Fibroblast of skin of left biceps (primary cell): ENCODE results near the gene NHERF1.
A peak's percentile ranks its signal among the peaks of the same experiment; 100 is the strongest.

Experiments used
- DNase-seq, 2 experiments: peaks; one replicate each; pipeline ENCODE4 v3.0.0-alpha.2; 2013; ENCODE audit warnings: low read depth in 2 of 2

The NHERF1 gene

DNA sequence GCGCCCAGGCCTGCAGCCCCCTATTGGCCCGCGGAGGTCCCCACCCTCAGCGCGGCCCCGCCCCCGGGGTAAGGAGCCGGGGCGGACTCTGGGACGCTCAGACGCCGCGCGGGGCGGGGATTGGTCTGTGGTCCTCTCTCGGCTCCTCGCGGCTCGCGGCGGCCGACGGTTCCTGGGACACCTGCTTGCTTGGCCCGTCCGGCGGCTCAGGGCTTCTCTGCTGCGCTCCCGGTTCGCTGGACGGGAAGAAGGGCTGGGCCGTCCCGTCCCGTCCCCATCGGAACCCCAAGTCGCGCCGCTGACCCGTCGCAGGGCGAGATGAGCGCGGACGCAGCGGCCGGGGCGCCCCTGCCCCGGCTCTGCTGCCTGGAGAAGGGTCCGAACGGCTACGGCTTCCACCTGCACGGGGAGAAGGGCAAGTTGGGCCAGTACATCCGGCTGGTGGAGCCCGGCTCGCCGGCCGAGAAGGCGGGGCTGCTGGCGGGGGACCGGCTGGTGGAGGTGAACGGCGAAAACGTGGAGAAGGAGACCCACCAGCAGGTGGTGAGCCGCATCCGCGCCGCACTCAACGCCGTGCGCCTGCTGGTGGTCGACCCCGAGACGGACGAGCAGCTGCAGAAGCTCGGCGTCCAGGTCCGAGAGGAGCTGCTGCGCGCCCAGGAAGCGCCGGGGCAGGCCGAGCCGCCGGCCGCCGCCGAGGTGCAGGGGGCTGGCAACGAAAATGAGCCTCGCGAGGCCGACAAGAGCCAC lies at the start of gene NHERF1:
NHERF1 (plus strand) TSS at position 100 of the 750 bp plus-strand sequence; CDS start at position 319, 219 bp downstream.
- DNase-seq = peak; percentile 57 to 66

DNA sequence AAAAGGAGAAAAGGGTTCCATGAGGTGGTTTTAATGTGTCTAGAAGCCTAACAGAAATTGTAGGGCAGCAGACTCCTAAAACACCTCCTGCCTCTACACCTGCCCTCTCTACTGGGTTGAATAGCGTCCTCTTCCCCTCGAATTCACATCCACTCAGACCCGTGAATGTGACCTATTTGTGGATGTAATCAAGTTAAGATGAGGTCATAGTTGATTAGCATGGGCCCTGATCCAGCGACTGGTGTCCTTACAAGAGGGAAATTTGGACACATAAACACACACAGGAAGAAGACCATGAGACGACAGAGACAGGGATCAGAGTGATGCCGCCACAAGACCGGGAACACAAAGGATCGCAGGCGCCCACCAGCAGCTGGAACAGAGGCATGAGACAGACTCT lies 49.2 kb upstream of the NHERF1 start:
- DNase-seq = no peak

DNA sequence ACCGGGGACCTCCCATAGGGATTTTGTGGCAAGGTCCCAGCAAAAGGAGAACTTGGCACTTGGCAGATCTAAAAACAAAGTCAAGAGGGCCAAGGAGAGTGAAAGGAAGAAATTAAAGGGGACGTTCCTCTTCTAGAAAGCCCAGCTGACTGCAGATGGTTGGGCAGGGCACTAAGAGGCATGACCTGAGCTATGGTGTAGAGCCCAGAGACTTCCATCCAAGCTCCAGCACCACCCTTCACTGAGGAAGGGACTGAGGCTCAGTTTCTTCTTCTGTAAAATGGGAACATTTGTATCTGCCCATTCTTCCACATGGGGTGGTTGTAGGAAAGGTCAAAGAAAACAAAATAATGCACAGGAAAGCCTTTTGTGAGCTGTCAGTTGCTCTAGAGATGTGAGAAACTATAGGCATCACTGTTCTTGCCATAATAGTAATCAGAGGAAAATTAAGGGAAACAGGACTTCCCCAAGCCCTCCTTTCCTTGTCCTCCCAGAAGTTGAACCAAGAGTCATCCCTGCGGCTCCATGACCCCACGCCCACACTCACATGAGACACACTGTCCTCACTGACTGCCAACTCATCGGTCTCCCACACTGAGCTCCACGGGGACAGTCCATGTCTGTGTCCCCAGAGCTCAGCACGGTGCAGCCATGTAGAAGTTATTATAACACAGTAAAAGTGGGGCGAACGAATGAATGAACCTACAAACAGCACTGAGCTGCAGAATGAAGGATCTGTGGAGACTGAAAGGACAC lies 46.1 kb upstream of the NHERF1 start:
- DNase-seq = no peak

DNA sequence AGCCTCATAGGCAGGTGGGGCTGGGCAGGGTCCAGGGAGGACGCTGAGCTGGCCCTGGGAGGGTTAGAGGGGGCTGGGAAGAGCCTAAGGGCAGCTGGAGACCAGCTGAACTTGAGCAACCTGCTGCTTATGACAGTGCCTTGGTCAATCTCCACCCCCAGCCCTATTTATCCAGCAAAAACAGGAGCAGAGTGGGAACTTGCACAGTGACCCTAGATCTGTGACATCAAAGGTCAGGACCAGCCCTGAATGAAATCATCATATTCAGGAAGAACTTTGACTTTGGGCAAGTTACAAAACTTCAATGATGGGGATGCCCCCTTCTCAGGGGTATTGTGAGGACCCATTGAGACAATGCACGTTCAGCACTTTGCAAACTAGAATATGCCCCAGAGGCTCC lies 45.1 kb upstream of the NHERF1 start:
- DNase-seq = no peak

DNA sequence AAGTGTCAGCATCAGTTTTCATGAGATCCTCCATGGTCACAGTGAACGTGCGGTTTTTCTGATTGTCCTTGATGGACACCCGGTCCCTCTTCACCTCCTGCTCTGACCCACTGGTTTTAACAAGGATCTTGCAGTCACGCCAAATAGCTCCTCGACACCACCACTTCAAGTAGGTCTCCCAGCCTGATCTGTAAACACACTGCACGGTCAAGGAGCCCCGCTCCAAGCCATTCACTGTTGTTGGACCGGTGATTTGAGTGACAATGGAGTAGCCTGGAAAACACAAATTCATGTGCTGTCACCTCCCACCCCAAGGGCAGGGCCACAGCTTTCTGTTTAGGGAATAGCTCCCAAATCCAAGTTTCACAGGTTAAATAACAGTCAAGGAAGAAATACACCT lies 43.9 kb upstream of the NHERF1 start:
- DNase-seq = no peak

DNA sequence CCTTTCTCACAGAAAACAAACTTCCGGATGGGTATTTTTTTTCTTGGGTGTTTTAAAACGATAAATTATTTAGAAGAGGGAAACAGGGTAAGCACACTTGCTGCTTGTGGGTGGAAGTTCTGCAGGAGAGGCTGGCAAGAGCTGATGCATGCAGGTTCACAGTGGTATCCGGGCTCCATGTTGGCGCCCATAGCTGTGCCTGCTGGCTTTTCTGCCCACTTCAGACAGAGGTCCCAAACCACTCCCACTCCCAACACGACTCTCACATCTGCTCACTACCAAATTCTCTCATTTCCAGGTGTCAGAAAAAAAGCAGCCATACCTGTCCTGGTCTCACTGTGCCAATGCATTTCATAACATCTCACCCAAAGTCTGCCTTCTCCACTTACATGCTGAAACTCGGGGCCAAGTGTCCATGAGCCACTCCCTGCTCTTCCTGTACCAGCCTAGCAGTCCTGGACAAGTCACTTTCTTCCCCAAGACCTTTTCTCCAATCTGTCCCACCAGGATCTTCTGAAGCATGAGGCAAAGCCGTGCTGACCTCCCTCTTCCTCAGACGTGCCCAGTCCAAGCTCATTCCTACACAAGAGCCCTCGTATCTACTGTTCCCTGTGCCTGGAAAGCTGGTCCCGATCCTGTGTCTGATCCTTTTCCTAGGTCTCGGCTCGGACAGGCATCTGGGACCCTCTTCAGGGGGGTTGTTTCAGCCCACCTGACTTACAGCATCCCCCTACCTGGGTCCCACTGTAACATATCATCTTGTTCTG lies 37.2 kb upstream of the NHERF1 start:
- no peak for DNase-seq

DNA sequence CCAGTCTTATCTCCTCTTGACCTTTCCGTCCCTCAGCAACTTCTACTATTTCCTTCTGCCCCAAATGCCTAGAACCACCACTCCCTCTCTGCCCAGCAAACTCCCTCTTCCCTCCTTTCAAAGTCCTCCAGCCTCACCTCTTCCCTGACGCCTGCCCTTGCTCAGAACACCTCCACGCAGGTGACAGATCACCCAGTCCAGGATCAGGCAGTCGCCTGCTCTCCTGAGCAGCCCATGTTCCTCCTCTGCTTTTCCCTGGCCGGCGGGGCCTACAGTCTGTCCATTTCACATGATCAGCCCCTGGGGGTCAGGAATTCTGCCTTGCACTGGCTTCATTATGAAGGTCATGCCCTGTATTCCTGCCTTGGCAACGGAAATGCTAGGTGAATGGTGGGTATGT lies 36.1 kb upstream of the NHERF1 start:
- no peak for DNase-seq

DNA sequence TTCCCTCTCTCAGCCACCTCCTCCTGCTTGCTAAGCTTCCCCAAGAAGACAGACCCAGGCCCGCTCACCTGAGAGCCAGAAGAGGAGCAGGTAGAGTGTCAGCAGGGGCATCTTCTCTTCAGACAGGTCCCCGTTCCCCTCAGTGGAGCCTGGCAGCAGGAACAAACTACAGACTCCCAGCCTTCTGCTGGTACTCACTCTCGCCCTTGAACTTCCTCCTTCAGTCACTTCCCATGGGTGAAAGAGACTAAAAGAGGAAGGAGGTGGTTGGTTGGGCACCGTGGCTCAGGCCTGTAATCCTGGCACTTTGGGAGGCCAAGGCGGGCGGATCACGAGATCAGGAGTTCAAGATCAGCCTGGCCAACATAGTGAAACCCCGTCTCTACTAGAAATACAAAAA lies 35.7 kb upstream of the NHERF1 start, which contains the start of gene CD300LF:
CD300LF (minus strand) TSS at position 168 of the 400 bp plus-strand sequence; CDS start at position 111, 57 bp downstream.
- DNase-seq = no peak

DNA sequence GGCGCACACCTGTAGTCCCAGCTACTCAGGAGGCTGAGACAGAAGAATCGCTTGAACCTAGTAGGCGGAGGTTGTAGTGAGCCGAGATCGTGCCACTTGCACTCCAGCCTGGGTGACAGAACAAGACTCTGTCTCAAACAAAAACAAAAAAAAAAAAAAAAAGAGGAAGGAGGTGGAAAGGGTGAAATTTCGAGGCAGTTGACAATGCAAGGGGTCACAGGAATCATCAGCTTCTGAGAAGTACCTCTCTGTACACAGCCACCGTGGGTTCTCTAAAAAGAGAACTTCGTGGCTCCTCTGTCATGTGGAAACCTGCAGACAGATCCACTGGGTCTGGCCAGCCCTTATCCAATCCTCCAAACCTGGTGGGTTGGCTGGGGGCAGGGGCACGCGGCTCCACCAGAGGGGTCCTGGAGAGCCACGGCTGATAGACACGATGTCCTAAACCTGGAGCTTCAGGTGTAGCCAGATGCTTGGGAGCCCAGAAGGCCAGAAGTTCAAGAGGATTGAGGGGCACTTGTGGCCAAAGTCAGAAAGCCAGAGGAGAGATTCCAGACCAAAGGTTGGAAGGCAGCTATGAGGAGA lies 35.2 kb upstream of the NHERF1 start:
- no peak for DNase-seq

DNA sequence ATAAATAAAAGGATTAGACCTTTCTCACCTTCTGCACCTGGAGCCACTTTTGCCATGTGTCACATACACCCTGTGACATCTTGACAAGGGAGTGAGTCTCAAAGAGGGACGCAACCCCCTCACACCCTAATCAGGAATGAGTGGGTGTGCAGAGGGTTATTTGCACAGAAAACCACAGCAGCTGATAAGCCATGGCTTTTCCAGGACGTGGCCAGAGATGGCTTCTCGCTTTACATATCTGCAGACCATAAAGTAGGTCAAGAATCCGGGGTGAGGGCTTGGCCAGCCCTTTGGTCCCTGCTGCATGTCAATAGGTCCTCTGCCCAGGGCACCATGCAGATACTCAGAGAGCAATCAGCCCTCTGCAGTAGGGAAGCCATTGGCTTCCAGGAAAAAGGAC lies 33.3 kb upstream of the NHERF1 start:
- DNase-seq = no peak

DNA sequence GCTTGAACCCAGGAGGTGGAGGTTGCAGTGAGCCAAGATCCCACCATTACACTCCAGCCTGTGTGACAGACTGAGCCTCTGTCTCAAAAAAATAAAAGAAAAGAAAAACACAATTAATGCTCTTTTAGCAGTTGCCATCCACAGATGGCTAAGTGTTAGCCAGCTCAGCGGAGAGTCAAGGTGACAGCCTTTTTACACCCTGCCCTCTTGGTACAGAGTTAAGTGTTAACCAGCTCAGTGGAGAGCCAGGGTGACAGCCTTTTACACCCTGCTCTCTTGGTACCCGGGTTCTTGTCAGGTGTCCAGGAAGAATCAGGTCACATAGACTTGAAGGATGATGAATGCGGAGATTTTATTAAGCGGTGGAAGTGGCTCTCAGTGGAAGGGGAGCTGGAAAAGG lies 27.9 kb upstream of the NHERF1 start:
- no peak for DNase-seq

DNA sequence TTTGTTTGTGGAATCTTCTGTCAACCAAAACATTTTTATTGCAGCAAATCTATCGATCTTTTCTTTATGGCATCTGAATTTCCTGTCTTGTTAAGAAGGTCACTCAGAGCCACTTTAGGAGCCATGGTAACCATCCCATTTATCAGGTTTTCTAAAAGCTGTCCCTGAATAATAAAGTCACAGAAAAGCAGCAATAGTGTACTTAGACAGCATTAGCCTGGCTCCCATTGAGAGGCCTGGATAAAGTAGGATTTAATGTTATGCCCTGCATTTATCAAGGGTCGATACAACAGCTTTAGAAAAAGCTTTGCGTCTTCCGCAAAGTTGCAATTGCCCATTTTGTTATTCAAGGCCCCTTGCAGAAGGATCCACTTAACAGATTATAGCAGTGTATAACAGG lies 25.6 kb upstream of the NHERF1 start:
- no peak for DNase-seq

DNA sequence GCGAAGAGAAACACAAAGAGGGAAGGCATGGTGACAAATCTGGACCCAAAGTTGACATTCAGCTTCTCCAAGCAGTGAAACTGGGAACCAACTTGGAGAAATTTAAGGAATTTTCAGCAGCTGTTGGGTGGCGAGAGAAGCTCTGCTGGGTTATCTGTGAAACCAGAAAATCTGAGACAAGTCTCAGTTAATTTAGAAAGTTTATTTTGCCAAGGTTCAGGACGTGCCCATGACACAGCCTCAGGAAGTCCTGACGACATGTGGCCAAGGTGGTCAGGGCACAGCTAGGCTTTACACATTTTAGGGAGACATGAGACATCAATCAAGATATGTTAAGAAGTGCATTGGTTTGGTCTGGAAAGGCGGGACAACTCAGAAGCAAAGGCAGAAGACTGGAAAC lies 24.5 kb upstream of the NHERF1 start:
- no peak for DNase-seq

DNA sequence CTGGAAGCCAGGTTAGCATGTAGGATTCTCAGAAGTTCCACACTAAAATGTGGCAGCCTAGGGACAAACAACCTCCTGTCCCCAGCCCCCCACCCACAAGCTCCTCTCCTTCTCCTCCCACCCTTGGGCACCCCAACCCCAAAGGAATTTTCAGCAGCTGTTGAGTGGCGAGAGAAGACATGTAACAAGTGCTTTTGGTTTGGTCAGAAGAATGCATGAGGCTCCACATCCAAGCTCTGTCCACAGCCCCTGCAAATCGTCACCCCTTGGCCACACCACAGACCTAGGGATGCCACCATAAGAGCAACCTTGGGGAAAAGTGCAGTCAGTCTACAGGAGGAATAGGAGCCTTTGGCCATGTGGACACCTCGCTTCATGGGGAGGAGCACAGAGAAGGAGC lies 23.3 kb upstream of the NHERF1 start:
- no peak for DNase-seq

DNA sequence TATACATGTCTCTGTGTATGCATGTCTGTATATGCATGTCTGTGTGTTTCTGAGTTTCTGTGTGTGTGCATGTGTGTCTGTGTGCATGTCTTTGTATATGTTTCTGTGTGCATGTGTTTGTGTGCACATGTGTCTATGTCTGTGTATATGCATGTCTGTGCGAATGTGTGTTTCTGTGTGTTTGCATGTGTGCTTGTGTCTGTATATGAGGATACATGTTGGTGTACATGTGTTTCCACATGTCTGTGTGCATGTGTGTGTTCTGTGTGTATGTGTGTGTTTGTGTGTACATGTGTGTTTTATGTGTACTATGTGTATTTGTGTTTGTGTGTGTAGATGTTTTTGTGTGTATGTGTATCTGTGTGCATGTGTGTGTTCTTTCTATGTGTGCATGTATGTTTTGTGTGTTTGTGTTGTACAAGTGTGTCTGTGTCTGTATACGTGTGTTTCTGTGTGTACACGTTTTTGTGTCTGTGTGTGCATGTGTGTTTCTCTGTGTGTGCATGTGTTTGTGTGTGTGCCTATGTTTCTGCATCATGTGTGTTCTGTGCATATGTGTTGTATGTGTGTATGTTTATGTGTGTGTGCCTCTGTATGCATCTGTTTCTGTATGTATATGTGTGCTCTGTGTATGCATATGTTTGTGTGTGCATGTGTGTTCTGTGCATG lies 20.3 kb upstream of the NHERF1 start:
- no peak for DNase-seq

DNA sequence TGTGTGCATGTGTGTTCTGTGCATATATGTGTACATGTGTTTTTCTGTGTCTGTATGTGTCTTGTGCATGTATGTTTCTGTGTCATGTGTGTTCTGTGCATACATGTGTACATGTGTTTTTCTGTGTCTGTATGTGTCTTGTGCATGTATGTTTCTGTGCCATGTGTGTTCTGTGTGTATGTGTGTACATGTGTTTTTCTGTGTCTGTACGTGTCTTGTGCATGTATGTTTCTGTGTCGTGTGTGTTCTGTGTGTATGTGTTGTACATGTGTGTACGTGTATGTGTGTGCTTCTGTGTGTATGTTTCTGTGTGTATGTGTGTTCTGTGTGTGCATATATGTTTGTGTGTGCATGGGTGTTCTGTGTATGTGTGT lies 19.7 kb upstream of the NHERF1 start:
- no peak for DNase-seq

DNA sequence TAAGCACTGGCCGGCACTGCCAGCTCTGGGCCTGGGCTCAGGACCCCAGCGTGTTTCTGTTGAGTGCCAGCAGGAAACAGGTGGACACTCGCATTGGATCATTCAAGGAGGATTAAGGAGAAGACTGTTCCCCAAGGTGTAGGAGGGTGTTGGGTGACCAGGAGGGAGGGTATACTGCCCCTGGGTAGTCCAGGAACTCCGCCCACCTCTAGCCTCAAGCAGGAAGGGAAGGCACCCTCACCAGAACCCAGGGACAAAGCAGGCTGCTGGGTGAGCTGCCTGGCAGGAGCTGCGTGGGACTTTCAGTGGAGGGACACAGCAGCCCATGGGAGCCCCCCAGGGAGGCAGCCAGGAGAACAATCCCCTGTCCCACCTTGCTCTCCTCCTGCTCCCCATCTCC lies 19.1 kb upstream of the NHERF1 start:
- DNase-seq = no peak

DNA sequence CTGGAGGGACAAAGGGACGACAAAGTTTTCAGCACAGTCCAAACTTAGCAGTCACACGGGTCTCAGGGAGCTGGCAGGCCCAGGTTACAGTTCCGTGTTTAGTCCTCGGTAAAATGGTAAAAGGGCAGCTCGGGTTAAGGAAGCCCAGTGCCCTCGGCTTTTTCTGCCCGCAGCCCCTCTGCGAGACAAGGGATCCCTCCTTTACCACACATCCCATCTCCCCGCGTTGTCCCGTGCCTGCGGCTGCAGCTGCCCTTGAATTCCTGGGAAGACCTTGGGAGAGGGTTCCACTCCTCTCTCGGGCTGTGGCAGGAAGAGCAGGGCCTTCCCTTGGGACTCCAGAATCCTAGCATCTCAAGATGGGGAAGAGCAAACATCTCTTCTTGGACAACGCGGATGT lies 18.6 kb upstream of the NHERF1 start:
- DNase-seq = no peak

DNA sequence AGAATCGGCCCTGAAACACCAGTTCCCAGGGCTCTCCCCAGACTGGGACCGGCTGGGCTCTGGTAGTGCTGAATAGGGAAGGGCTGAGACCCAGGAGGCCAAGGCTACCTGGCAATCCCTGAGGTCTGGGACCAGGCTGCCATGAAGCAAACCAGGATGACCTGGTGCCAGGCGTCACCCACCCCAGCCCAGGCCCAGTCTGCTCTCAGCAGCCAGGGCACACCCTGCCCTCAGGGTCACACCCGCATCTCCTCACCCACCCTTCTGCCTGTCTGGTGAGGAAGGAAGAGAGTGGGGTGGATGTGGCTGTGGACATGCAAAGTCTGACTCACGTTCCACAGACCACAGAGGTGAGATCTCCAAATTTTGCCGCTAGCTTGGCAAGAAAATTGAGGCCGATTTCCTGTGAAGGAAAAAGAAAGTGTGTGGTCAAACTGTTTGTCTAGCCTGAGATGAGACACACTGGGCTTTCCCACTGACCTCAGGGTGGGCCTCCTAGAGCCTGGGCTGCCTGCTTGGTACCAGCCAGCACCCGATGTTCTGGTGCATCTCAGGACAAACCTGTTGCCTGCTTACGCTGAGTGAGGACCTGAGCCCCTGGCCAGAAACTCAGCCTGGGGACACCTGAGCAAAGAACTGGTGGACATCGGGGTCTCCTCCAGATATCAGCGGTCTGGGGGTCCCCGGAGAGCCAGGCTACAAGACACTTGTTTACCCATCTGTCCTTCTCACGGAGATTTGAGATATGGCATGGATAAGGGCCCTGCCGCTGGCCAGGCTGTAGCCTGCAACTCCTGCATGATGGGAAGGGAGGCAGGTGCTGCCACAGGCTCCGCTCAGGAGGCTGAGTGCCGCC lies 17.7 kb upstream of the NHERF1 start:
- no peak for DNase-seq

DNA sequence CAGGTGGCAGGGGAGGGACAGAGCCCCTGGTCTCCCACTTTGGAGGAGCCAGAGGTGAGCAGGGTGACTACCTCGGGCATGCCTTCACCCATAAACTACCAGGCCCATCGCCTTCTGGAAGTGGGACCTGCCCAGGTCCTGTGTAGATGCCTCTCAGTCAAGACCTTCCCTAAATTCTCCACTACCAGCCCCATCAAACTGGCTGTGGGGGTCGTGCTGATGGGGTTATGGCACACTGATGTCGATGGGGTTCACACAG lies 17.2 kb upstream of the NHERF1 start:
- no peak for DNase-seq
